ENCODE results near the gene RPS6KA5.

The RPS6KA5 gene

GRCh38 chr14:90907178-90907577 is 153.3 kb downstream of the RPS6KA5 start:
- no peak for TF ChIP-seq CTCF (IDR thresholded peaks at IDR 0.05; ENCODE audit: insufficient read depth, missing control alignments)
- FAIRE-seq, result no peak
- DNase-seq (ENCODE audit: insufficient read length, low spot score), result no peak

GRCh38 chr14:90905531-90905930 is 154.9 kb downstream of the RPS6KA5 start:
- no peak for TF ChIP-seq CTCF (IDR thresholded peaks at IDR 0.05; ENCODE audit: insufficient read depth, missing control alignments)
- no peak for FAIRE-seq
- no peak for DNase-seq (ENCODE audit: insufficient read length, low spot score)

GRCh38 chr14:90903101-90903500 is 157.3 kb downstream of the RPS6KA5 start:
- DNase-seq (ENCODE audit: insufficient read length, low spot score) (no peak), FAIRE-seq (no peak)

GRCh38 chr14:90900476-90901083 is 159.9 kb downstream of the RPS6KA5 start:
- DNase-seq (ENCODE audit: insufficient read length, low spot score), result no peak
- no peak for TF ChIP-seq CTCF (IDR thresholded peaks at IDR 0.05; ENCODE audit: insufficient read depth, missing control alignments)
- FAIRE-seq, result no peak

More at GRCh38 chr14:90903101-90903500, 157.3 kb downstream of the RPS6KA5 start:
- TF ChIP-seq CTCF (IDR thresholded peaks at IDR 0.05; ENCODE audit: insufficient read depth, missing control alignments), result peak; percentile 88

GRCh38 chr14:90897022-90897421 is 163.4 kb downstream of the RPS6KA5 start:
- no peak for TF ChIP-seq CTCF (IDR thresholded peaks at IDR 0.05; ENCODE audit: insufficient read depth, missing control alignments)
- no peak for FAIRE-seq

GRCh38 chr14:90894241-90894640 is 166.2 kb downstream of the RPS6KA5 start:
- DNase-seq (ENCODE audit: insufficient read length, low spot score), result no peak
- no peak for FAIRE-seq
- no peak for TF ChIP-seq CTCF (IDR thresholded peaks at IDR 0.05; ENCODE audit: insufficient read depth, missing control alignments)

More at GRCh38 chr14:90897022-90897421, 163.4 kb downstream of the RPS6KA5 start:
- no peak for DNase-seq (ENCODE audit: insufficient read length, low spot score)

GRCh38 chr14:90893510-90893909 is 166.9 kb downstream of the RPS6KA5 start:
- FAIRE-seq (no peak), DNase-seq (ENCODE audit: insufficient read length, low spot score) (no peak)
- no peak for TF ChIP-seq CTCF (IDR thresholded peaks at IDR 0.05; ENCODE audit: insufficient read depth, missing control alignments)

Data from D721Med (cell line).